WTC11 (cell line): ENCODE results near the gene SRGAP1.

Experiments used
- ELF4 ChIP-seq: sonication (generic); formaldehyde crosslinking; IDR thresholded peaks from 2 replicates; pipeline ENCODE4 v1.8.1; 2022; ENCODE audit warnings: low read depth, mild to moderate bottlenecking, moderate library complexity, missing genetic modification reagents
- IRF2 ChIP-seq: sonication (generic); formaldehyde crosslinking; IDR thresholded peaks from 2 replicates; pipeline ENCODE4 v1.8.0; 2022; ENCODE audit warnings: low read depth, missing genetic modification reagents, borderline replicate concordance
- MLX ChIP-seq: sonication (generic); formaldehyde crosslinking; IDR thresholded peaks from 2 replicates; pipeline ENCODE4 v1.8.1; 2023; ENCODE audit warnings: mild to moderate bottlenecking, missing genetic modification reagents, moderate library complexity
- SP1 ChIP-seq: sonication (generic); formaldehyde crosslinking; conservative IDR thresholded peaks from 2 replicates; pipeline ENCODE4 v1.8.1; 2022; ENCODE audit warnings: missing genetic modification reagents
- ZNF121 ChIP-seq: sonication (generic); formaldehyde crosslinking; IDR thresholded peaks from 2 replicates; pipeline ENCODE4 v1.8.0; 2023; ENCODE audit warnings: missing genetic modification reagents
- ZNF219 ChIP-seq: sonication (generic); formaldehyde crosslinking; IDR thresholded peaks from 2 replicates; pipeline ENCODE4 v1.8.0; 2023; ENCODE audit warnings: missing genetic modification reagents, mild to moderate bottlenecking, borderline replicate concordance
- TF ChIP-seq, protein P1 (sequence below): fragments of 250-450 bp; sonication (Bioruptor Pico); IDR thresholded peaks from 2 replicates; pipeline ENCODE4 v2.1.2; 2022; ENCODE audit warnings: mild to moderate bottlenecking, moderate library complexity
- TF ChIP-seq, protein P2 (sequence below): sonication (generic); formaldehyde crosslinking; conservative IDR thresholded peaks from 2 replicates; pipeline ENCODE4 v1.8.1; 2022; ENCODE audit warnings: mild to moderate bottlenecking, missing genetic modification reagents
- TF ChIP-seq, protein P3 (sequence below): fragments of 200-600 bp; IDR thresholded peaks from 2 replicates; pipeline ENCODE4 v1.8.0; 2022; ENCODE audit warnings: antibody characterized with exemption
- TF ChIP-seq, protein P4 (sequence below): fragments of 250-450 bp; sonication (Bioruptor Pico); IDR thresholded peaks from 2 replicates; pipeline ENCODE4 v1.9.0; 2021; ENCODE audit warnings: mild to moderate bottlenecking

DNA sequence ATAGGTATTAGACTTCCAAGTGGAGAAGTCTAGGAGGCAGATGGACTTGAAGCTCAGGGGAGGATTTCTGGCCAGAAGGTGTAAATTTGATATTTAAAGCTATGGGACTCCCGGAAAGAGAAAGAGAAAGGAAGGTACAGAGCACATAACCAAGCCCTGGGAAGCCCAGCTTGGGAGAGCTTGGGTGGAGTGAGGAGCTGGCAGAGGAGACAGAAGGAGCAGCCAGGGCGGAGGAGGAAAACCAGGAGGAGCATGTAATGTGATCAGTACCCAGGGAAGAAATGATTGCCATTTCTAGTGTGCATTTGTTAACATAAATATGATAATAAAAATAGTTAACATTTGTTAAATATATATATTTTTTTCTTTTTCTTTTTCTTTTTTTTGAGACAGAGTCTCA lies 310.2 kb downstream of the SRGAP1 start:
- TF ChIP-seq, protein P1, sequence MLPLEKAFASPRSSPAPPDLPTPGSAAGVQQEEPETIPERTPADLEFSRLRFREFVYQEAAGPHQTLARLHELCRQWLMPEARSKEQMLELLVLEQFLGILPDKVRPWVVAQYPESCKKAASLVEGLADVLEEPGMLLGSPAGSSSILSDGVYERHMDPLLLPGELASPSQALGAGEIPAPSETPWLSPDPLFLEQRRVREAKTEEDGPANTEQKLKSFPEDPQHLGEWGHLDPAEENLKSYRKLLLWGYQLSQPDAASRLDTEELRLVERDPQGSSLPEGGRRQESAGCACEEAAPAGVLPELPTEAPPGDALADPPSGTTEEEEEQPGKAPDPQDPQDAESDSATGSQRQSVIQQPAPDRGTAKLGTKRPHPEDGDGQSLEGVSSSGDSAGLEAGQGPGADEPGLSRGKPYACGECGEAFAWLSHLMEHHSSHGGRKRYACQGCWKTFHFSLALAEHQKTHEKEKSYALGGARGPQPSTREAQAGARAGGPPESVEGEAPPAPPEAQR: no peak
- TF ChIP-seq, protein P2, sequence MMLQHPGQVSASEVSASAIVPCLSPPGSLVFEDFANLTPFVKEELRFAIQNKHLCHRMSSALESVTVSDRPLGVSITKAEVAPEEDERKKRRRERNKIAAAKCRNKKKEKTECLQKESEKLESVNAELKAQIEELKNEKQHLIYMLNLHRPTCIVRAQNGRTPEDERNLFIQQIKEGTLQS (CRISPR knock-in tag): no peak
- TF ChIP-seq, protein P3, sequence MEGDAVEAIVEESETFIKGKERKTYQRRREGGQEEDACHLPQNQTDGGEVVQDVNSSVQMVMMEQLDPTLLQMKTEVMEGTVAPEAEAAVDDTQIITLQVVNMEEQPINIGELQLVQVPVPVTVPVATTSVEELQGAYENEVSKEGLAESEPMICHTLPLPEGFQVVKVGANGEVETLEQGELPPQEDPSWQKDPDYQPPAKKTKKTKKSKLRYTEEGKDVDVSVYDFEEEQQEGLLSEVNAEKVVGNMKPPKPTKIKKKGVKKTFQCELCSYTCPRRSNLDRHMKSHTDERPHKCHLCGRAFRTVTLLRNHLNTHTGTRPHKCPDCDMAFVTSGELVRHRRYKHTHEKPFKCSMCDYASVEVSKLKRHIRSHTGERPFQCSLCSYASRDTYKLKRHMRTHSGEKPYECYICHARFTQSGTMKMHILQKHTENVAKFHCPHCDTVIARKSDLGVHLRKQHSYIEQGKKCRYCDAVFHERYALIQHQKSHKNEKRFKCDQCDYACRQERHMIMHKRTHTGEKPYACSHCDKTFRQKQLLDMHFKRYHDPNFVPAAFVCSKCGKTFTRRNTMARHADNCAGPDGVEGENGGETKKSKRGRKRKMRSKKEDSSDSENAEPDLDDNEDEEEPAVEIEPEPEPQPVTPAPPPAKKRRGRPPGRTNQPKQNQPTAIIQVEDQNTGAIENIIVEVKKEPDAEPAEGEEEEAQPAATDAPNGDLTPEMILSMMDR: no peak
- TF ChIP-seq ZNF121 (no peak), ZNF219 (no peak), SP1 (CRISPR knock-in tag) (no peak), ELF4 (CRISPR knock-in tag) (no peak), IRF2 (CRISPR knock-in tag) (no peak), MLX (CRISPR knock-in tag) (no peak)
- TF ChIP-seq, protein P4, sequence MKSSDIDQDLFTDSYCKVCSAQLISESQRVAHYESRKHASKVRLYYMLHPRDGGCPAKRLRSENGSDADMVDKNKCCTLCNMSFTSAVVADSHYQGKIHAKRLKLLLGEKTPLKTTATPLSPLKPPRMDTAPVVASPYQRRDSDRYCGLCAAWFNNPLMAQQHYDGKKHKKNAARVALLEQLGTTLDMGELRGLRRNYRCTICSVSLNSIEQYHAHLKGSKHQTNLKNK (CRISPR knock-in tag): no peak
